ENCODE data around the gene TIMM8B.

Gene TIMM8B

DNA sequence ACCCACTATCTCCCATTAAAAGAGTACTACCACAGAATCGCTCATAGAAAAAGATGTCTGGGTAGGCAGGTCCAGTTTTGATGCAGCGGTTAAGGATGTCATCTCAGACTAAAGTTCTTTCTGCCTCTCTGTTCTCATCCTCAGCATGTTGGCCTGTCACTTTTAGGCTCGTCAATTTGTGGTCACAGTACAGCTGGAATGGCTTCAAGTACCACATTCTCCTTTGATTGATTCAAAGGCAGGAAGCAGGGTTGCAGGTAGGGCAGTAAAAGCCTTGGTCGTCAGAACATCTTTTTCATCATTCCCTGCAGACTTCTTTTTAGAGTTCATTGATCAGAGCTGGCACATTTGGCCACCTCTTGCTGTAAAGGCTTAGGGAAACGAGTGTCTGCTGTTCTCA is 28.8 kb upstream of the TIMM8B start:
- Histone ChIP-seq H3K27ac (no peak overlapping the region), H3K79me2 (no peaks in the 10 kb centered on the region)

DNA sequence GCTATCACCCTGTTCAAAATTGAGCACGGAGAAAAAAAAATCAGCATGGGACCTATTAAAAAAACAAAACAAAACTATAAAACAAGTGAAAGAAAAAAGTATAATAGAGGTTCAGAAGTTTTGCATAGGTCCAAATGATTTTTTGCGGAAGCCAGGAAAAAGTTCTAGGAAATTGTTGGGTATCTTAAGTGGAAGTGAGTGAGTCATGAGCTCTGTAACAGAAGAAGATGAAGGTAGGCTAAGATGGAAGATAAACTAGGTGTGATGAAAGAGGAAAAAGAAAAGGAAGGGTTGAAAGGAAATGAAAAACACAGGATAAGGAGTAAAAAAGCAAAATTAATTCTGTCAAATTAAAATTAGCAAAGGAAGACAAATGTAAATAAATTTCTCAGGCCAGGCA is 27.9 kb upstream of the TIMM8B start:
- Histone ChIP-seq H3K27ac (no peak overlapping the region), H3K27me3 (ENCODE audit: control insufficient read depth, insufficient read depth, low read length) (no peaks in the 10 kb centered on the region), H3K9ac (no peak overlapping the region)

More for the DNA sequence above, 28.8 kb upstream of the TIMM8B start:
- TF ChIP-seq, protein P1, sequence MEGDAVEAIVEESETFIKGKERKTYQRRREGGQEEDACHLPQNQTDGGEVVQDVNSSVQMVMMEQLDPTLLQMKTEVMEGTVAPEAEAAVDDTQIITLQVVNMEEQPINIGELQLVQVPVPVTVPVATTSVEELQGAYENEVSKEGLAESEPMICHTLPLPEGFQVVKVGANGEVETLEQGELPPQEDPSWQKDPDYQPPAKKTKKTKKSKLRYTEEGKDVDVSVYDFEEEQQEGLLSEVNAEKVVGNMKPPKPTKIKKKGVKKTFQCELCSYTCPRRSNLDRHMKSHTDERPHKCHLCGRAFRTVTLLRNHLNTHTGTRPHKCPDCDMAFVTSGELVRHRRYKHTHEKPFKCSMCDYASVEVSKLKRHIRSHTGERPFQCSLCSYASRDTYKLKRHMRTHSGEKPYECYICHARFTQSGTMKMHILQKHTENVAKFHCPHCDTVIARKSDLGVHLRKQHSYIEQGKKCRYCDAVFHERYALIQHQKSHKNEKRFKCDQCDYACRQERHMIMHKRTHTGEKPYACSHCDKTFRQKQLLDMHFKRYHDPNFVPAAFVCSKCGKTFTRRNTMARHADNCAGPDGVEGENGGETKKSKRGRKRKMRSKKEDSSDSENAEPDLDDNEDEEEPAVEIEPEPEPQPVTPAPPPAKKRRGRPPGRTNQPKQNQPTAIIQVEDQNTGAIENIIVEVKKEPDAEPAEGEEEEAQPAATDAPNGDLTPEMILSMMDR (IDR thresholded peaks at IDR 0.05): no peak
- no peak overlapping the region for H3K4me2 ChIP-seq (ENCODE audit: low read length)
- no peaks in the 10 kb centered on the region for H3K36me3 ChIP-seq (ENCODE audit: control insufficient read depth, insufficient read depth, low read length)
- no peak overlapping the region for H3K4me3 ChIP-seq (ENCODE audit: low read depth, low read length)
- no peaks in the 10 kb centered on the region for H3K9me3 ChIP-seq (ENCODE audit: control insufficient read depth, low read length)
- no peaks in the 10 kb centered on the region for H3K4me1 ChIP-seq
- H2AFZ ChIP-seq: no peak overlapping the region
- no peak overlapping the region for H3K9ac ChIP-seq
- no peaks in the 10 kb centered on the region for H3K27me3 ChIP-seq (ENCODE audit: control insufficient read depth, insufficient read depth, low read length)

DNA sequence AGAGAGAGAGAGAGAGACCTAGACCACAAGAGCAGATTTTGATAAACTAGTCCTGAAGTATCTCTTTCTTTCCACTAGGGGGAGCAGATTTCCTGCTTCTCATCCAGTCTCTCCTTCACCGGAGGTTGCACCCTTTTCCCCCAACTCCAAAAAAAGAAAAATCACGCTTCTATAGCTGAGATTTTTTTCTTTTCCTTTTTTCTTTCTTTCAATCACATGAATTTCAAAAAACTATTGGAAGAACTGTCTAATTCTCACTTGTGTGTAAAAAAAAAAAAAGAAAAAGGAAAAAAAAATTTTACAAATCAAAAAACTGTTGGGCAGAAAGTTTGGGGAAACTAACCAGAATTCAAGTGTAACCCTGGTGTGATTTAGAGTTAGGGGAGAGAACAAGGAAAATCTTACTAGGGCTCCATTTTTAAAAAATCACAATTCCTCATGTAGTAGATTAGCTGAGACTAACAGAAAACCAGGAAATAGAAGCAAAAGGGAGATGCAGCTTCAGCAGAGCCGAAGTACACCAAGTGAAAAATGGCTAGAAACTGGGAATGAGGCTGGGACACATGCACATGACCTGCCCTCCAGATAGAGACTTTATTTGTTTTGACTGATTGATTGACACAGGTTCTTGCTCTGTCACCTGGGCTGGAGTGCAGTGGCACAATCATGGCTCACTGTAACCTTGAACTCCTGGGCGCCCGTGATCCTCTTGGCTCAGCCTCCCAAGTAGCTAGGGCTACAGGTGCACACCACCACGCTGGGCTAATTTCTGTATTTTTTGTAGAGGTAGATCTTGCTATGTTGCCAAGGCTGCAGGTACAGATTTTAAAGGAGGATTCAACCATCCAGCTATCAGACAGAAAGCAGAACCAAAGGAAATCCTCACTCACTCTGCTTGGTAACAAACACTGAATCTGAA is 27.2 kb upstream of the TIMM8B start:
- Histone ChIP-seq H3K27me3 (ENCODE audit: control insufficient read depth, insufficient read depth, low read length) (no peaks in the 10 kb centered on the region), H3K79me2 (no peaks in the 10 kb centered on the region), H3K4me2 (ENCODE audit: low read length) (no peak overlapping the region), H2AFZ (peak overlapping the region; percentile 46), H3K4me1 (no peaks in the 10 kb centered on the region), H3K9ac (no peak overlapping the region), H3K27ac (no peak overlapping the region), H3K9me3 (ENCODE audit: control insufficient read depth, low read length) (no peaks in the 10 kb centered on the region), H3K4me3 (ENCODE audit: low read depth, low read length) (no peak overlapping the region), H3K36me3 (ENCODE audit: control insufficient read depth, insufficient read depth, low read length) (no peaks in the 10 kb centered on the region)
- TF ChIP-seq, protein P1 (IDR thresholded peaks at IDR 0.05): peak; percentile 40

More for the DNA sequence above, 27.9 kb upstream of the TIMM8B start:
- Histone ChIP-seq H3K36me3 (ENCODE audit: control insufficient read depth, insufficient read depth, low read length) (no peaks in the 10 kb centered on the region), H3K9me3 (ENCODE audit: control insufficient read depth, low read length) (no peaks in the 10 kb centered on the region), H3K79me2 (no peaks in the 10 kb centered on the region), H3K4me3 (ENCODE audit: low read depth, low read length) (no peak overlapping the region), H3K4me2 (ENCODE audit: low read length) (no peak overlapping the region), H3K4me1 (no peaks in the 10 kb centered on the region), H2AFZ (no peak overlapping the region)
- TF ChIP-seq, protein P1 (IDR thresholded peaks at IDR 0.05): no peak

DNA sequence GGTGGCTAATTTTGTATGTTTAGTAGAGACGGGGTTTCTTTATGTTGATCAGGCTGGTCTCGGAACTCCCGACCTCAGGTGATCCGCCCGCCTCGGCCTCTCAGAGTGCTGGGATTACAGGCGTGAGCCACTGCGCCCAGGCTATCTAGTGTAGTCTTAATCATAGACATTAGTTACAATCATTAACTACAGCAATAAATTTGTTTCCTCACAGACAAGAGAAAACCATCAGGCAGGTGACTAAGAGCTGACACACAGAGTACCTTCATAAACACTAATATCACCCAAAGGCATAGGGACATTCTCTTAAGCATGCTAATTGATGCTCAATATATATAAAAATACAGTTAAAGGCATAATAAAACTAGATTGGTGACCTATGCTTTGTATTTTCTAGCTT is 19.5 kb upstream of the TIMM8B start:
- Histone ChIP-seq H3K4me1 (no peaks in the 10 kb centered on the region), H3K4me3 (ENCODE audit: low read depth, low read length) (no peak overlapping the region), H3K9me3 (ENCODE audit: control insufficient read depth, low read length) (no peaks in the 10 kb centered on the region), H3K27ac (no peak overlapping the region), H3K36me3 (ENCODE audit: control insufficient read depth, insufficient read depth, low read length) (no peaks in the 10 kb centered on the region), H3K27me3 (ENCODE audit: control insufficient read depth, insufficient read depth, low read length) (no peaks in the 10 kb centered on the region), H3K9ac (no peak overlapping the region), H3K79me2 (no peaks in the 10 kb centered on the region), H2AFZ (no peak overlapping the region), H3K4me2 (ENCODE audit: low read length) (no peak overlapping the region)
- TF ChIP-seq, protein P1 (IDR thresholded peaks at IDR 0.05): no peak

All from parathyroid adenoma (tissue), 2 donors.